Measurements from ENCODE around the gene RBMS3.

Gene RBMS3

DNA sequence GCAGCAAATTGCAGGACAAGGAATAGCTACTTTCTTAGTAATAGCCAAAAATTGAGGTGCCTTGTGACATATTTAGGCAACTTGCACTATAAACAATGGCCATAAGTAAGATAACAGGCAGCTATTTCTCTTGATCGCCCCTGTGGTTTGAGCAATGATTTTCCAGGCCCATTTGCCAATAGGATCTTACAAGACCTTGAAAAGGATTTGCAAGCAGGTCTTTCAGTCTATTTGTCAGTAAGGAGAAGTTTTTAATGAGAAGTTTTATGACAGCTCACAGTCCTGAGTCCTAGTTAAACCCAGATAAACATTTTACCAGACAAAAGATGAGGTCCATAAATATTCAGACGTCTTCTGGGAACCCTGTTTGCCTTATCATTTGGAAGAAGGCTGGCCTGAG is 645.5 kb downstream of the RBMS3 start:
- no peak for DNase-seq

DNA sequence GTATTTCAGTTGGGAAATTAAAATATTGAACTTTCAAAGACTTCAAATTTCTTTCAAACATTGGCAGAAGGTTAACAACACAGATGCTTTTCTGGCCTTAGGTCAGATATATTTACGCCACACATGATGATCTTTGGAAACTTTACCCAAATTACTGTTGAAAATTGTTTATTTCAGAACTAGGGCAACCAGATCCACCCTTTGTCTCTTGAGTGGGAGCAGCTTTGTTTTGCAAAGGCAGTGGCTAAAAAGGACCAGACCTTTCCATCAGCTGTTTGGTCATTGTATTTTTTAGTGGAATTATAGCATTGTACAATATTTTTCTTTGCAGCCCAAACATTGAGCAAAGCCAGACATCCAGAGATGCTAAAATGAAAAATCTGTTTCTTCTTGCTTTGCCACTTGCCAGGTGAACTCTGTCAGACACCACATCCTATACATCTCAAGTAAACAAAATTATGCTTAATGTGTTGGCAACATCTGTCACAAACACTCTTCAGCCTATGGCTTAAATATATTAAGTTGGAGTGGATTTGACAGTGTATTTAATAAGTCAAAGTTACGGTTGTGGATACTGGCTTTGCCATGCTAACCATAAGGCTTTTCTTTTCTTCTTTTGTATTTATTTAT is 651.9 kb downstream of the RBMS3 start:
- no peak for DNase-seq

DNA sequence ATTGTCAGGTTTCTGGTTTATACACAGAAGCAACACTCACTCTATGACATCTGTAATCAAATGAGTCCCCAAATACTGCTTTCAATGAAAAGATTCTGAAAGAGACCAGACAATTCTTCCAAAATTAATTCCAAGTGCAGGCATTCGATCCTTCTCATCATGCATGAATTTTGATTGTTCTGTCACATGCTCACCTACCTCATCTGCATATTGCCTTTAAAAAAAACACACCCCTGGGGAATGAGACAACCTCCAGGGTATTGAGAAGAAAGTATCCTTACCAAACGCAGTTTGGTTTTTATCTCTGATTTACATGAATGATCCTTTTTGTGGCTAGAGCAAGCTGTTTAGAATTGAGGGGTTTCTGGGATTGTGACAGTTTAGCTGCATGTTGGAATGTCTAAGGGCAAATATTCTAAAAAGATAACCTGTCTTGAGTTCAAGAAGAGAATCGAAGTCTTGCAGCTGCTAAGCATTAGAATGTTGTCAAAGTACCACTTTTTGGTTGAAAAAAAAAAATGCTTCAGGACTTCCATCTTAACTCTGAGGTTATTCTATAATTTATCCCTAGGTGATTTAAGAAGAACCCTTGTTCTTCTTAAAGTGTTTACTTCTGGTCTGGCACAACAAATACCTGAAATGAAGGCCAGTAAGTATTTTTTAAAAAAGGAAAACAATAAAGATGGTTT is 653.1 kb downstream of the RBMS3 start:
- DNase-seq, result no peak

DNA sequence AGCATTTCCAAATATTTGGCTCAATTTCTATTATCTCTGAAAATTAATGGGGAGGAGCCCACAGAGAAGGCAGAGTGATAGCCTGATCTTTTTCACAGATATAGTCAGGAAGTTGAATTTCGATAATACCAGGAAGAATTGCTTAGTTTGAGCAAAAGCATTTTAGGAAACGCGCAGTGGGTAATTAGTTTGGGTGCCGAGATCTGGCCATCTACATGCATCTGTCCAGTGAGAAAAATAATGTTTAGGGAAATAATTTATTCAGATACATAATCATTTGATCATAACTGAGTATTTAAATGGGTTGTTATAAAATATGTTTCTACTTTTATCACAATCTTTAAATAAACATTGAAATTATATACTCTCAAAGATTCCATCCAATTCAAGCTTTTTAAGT is 653.9 kb downstream of the RBMS3 start:
- no peak for DNase-seq

DNA sequence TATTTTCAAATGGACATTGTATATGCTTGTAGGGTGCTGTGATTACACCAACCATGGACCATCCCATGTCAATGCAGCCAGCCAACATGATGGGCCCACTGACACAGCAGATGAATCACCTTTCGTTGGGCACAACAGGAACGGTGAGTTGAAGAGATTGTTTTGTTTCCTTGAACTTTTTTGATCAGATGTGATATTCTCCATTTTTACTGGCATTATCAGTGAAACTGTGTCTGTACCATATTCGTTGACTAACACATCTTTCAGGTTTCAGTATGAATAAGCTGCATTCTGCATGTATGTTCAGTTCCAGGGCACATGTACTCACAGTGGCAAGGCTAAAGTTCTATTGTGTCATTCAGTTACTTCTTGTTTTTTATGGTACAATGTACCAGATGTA is 655.2 kb downstream of the RBMS3 start:
- no peak for DNase-seq

DNA sequence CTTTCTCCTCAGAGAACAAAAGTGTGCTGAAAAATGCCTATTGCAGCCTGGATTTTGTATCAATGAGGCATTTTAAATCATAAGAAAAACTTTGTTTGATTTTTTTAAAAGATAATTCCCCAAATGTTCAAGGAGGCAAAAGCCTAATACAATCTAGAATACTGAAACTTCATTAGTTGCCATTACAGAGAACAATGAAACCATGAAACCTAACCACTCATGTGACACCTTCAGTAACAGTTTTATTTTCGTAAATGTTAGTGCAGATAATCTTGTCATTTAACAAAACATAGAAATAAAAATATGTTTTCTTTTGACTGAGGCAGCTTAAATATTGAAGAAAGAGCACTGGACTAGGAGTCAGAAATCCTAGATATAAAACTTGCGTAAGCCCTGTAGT is 655.9 kb downstream of the RBMS3 start:
- DNase-seq, result no peak

DNA sequence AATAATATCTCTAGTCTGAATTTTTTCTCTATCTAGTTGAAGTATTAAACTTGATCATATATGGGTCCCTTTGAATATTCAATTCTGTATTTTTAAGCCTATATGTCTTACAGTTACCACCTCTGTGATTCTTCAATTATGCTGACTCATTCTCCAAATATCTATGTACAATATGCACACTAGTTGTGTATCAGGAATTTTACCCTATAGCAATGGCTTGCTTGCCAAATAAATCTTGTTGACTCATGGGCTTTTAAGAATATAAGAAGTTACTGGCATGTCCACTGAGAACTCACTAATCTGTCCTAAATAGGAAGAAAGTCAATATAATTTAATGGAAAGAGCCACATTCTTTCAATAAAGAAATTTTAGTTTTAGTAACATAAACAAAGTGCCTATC is 656.3 kb downstream of the RBMS3 start:
- no peak for DNase-seq

DNA sequence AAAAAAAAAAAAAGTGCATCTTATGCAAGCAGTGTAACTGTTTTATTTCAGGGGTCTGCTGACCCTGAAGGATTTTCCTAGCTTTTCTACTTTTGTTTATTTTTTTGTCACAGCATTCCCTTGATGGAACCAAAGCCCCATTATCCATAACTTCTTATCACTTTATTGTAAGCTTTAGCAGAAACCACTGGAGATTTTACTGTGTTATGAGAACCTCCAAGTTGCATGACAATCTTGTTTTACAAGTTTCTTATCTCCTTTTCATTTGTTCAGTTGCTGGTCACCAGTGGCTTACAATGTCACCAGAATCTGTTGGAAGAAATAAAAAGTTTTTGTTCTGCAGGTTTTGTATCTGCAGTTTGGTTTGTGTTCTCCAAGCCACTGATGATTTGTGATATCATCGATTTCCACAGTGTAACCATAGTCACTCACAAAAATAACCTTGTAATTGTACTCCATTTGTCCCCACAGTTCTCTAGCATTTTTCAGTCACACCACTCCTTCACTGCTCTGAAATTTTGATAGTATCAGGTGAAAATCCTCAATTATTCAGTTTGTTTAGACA is 660.0 kb downstream of the RBMS3 start:
- no peak for DNase-seq

DNA sequence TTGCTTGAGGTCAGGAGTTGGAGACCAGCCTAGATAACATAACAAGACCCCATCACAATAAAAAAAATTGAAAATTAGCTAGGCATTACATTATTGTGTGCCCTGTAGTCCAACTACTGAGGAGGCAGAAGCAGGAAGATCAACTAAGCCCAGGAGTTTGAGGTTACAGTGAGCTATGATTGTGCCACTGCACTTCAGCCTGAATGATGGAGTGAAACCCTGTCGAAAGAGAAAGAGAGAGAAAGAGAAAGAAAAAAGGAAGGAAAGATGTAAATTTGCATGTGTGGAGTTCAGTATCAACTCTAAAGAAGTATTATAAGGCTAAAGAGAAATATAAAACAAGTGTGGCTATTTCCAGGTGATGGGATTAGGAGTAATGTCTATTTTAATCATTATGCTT is 661.4 kb downstream of the RBMS3 start:
- DNase-seq, result no peak

DNA sequence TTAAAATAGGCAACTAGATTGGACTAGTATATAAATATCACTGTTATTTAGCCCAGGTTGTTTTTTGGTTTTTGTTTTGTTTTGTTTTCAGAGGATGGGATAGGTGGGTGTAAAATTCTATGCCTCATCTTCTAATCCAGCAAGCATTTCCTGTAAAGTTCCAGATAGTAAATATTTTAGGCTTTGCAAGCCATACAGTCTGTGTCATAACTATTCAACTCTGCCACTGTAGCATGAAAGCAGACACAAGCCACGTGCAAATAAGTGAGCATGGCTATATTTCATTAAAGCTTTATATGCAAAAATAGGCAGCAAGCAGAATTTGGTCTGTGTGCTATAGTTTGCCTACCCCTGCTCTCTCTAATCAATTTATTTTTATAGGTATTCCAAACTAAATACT is 668.3 kb downstream of the RBMS3 start:
- DNase-seq, result no peak

DNA sequence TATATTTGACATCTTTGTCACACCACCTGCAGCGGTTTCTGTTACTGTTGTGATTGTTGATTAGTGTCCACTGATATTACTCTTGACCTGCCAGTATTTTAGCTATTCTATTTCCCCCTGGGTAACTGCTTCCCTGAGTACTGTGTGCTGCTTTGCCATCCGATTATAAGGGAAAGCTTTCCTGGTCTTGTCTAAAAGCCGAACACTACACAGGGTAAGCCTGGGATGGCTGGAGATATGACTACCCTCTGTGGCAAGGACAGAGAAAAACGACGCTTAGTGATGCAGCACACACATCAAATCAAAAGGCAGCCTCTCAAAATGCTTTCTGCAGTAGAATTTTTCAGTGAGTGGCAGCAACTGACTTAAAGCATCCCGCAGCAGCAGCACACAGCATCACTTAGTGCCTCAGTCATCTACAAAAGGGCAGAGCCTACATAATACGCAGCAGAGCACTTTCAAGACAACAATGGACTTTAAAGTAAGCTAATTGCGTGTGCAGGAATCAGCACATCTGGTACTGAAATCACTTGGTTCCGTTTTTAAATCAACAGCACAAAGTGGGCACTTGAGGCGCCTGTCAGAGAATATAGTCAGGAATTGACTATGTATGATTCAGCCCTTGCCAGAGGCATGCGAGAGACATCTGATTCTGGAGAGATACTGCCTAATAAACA is 669.2 kb downstream of the RBMS3 start:
- peak in 1 of 58 donors; percentile 1 for DNase-seq

DNA sequence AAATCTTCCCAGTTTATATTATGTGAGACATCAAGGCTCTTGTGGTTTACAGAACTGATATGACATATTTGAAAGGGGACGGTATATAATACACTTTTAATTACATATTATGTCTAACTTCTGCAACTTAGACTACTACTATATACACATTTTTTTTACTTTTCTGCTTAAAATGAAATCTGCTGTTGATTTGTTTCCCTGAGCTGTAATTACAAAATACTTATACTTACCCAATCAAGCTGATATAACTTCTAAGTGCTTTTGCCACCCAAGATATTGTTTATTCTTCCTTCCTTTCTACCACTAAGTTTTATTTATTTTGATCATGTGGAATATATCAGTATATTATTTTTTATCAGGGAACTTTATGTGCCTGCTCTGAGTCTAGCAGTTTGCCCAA is 671.6 kb downstream of the RBMS3 start:
- DNase-seq, result no peak

DNA sequence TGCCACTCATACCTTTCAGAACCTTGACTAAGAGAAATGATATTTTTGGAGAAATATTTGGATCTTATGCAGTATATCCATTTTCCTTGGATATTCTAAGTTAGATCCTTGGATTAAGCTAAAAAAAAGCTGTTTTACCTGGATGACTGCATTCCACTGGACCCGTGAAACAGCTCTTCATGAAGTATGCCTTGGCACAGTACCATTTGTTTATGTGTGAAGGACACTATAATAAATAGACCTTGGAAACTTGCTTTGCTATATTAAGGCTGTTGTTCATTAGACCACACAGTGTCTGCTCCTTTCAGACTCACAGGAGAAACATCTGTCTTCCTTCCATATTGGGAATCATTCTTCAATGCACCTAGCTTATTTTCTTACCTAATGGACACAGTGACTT is 674.5 kb downstream of the RBMS3 start:
- DNase-seq, result no peak

DNA sequence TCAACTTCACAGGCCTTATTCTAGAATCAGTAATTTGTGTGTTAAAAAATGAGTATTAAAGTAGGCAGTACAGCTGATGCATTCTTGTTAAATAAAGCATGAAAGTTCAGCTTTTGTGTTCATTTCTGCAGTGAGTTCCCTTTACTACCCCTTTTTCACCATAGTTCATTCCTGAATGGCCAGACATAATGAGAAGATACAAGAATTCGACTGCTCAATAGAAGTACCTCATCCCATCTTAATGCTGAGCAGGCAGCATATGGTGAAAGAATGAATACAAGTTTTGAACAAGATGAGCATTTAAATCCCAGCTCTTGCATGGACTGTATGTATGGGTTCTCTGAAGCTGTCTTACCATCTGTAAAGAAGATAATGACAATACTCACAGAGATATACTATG is 677.9 kb downstream of the RBMS3 start:
- no peak for DNase-seq

DNA sequence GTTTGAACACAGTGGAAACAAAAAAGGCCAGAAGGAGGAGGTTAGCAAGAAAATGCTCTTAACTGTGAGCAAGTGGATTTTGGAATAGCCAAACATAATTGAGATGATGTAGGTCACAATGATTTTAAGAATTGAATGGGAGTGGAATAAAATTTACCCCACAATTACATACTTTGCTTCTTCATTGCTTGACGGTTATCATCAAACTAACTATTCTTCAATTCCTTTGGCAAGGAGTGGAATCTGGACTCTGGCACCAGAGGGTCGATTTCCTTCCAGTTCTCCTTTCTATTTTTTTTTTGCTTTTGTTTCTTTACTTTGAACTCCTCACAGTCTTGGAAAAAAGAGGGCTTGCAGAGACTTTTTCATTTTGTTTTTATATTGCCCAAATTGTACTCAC is 691.0 kb downstream of the RBMS3 start:
- no peak for DNase-seq

DNA sequence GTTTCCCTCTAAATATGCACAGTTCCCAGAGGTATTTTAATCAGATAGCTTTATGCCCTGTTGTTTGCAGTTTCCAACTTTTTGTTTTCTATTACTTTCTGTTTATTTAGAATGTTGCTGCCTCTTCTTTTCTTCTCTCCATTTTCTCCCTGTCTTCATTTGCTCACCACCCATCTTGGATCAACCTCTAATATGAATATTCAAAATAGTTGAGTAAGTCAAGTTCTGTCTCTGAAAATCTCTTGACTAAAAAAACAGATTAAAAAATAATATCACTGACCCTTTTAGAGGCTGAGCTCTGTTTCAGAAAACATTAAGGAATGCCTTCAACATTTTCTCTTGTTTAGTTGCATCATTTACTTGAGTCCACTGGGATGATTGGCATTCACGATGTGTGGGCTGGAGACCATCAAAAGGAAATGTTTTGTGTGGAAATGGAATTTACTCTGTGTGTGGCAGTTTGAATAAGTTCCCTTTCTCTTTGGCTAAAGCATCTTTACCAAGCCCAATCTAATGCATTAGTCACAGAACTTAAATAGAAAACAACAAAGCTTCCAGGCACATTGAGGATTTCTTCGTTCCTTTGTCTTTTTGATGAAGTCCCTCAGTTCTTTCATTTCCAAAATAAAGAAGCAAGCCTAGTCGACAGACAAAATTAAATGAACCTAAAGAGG is 691.6 kb downstream of the RBMS3 start:
- DNase-seq, result no peak

DNA sequence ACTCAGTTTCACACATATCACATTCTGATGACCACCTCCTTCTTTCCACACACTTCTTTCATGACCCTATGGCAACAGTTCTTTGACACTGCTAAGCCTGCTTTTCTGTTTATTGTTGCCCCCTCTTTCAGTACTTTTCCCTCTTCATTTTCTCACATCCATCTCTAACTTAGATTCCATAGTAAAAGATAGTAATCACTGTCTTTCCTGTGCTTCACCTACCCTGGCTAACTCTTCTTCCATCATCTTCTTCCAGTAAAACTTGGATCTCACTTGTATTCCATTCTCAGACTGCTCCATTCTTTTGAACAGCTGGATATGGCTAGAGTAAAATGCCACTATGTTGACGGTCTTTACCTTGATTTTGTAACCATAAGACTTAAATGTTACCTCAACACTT is 692.9 kb downstream of the RBMS3 start:
- DNase-seq, result no peak

DNA sequence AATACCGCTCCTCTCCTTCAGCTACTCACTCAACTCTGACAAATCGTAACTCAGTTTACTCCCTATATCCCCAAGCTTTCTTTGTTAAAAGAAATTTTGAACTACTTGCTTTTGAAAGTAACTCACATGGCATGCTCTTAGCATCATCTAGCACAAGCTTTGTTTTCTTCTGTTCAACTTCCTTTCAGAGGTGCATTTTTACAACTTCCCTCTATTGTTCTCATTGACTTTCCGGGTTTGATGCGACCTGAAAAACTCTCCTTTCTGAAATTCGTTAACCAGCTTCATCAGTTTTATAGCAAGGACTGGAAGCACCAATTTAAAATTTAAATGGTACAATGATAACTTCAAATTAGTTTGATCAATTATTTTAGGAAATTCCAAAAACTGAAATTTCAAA is 696.0 kb downstream of the RBMS3 start:
- DNase-seq, result no peak

DNA sequence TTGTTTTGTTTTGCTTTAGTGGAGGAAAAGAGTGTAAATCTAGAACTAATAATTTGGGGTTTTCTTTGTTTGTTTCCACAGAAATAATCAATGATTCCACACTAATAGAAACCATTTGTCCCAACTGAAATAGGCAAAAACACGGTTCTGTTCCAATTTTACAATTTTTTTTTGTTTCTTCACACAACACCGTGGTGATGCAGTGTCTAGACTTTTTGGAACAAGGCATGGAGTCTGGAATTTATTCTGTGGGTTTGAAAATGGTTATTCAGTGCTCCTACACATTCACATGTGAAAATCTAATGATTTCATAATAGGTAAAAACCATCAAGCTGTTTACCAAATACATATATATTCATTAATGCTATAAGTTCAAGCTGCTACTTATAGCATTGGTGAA is 696.5 kb downstream of the RBMS3 start:
- no peak for DNase-seq

DNA sequence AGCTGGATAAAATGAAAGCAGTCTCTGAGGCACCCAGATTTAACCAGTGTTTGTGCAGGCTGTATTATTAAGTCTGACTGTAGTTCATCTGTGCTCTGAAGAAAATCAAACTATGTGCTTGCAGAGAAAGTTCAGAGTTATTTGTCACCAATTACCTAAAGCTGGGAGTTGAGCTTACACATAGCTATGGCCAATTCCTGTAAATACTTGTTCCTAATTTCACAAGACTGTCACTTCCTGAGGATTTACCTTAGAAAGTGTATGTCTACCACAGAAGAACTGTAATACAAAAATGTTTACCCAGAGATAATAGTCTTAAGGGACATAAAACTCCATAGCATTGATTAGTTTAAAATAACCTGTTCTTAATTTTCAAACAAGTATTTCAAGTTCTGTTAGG is 697.2 kb downstream of the RBMS3 start:
- no peak for DNase-seq

DNA sequence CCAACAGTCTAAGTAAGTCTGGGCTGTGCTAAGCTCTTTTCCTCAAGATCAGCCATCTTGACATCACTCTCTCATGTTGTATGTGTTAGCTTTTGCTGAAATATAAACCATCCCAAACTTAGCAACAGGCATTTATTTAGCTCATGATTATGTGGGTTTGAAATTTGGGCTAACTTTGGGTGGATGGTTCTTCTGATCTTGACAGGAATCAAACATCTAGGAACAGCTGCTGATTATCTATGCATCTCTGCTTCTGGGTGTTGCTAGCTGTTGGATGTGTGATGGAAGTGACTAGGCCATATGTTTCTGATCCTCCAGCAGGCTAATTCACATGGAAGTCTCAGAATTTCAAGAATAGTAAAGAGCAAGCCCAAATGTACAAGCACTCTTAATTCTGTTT is 710.3 kb downstream of the RBMS3 start:
- DNase-seq, result no peak

DNA sequence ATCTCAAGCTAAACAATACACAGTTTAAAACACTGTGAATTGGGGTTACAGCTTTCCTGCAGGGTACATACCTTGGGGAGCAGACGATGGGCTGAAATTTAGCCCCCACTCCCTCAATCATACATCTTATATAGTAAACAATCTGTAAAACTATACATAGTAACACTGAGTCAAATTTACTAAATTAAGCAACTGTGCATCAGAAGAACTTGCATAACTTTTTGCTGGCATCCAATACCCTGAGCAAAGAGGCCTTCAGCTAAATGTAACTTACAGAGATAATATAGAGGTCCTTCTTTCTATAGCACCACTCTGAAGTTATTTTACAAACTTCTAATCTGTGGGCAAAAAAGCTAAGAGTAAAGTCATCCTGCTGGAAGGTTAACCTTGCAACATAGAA is 721.9 kb downstream of the RBMS3 start:
- DNase-seq, result no peak

Data from anterior cingulate cortex (tissue), 58 donors.